ENCODE measurements around the gene SLC25A12. TPM values are rescaled to one million over a fixed set of nuclear protein-coding genes. Genes with fewer than 3 reads are reported as not detected.

The SLC25A12 gene
- polyA plus RNA-seq, 1 donor from 2014 or later, result 122 TPM

DNA sequence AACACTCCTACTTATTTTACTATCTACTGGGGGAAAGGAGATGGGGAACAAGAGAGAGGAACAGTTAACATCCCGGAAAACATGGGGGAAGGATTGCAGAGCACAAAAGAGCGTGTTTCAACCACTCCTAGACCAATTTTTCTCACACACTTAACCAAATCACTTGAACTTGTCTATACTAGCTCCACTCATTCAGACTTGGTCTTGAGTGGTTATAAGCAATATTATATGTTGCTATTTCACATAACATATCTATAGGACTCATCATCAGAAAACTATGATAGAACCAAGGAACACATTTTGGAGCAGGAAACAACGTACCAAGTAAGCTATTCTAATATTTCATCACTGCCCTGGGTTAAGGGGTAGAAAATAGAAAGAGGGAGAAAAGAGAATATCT is 31.5 kb downstream of the SLC25A12 start:
- Histone ChIP-seq H3K4me3 (ENCODE audit: low read length) (no peak overlapping the region), H3K36me3 (ENCODE audit: insufficient read depth, low read length) (no peaks in the 10 kb centered on the region), H3F3A (ENCODE audit: insufficient read depth, low read length, poor library complexity, severe bottlenecking) (no peaks in the 10 kb centered on the region), H3K79me2 (replicated peaks; ENCODE audit: insufficient read depth, low read length) (no peaks in the 10 kb centered on the region), H2AFZ (ENCODE audit: low read depth, low read length) (no peak overlapping the region), H3K9me3 (ENCODE audit: low read length) (no peaks in the 10 kb centered on the region), H3K4me2 (ENCODE audit: low read length) (no peak overlapping the region), H3K9ac (ENCODE audit: low read length) (no peak overlapping the region), H3K27ac (ENCODE audit: low read length) (no peak overlapping the region), H3K9me2 (ENCODE audit: insufficient read depth, low read length) (no peaks in the 10 kb centered on the region), H4K20me1 (ENCODE audit: insufficient read depth) (no peaks in the 10 kb centered on the region), H3K27me3 (ENCODE audit: insufficient read depth, low read depth, low read length) (no peaks in the 10 kb centered on the region)
- TF ChIP-seq POLR2AphosphoS5 (IDR thresholded peaks at IDR 0.05) (no peak), SMC3 (conservative IDR thresholded peaks at IDR 0.05; ENCODE audit: poor library complexity) (no peak), TAF1 (IDR thresholded peaks at IDR 0.05; ENCODE audit: low read depth) (no peak), MXI1 (conservative IDR thresholded peaks at IDR 0.05; ENCODE audit: poor library complexity, severe bottlenecking) (no peak), RAD21 (conservative IDR thresholded peaks at IDR 0.05) (no peak), EZH2 (IDR thresholded peaks at IDR 0.05; ENCODE audit: borderline replicate concordance, insufficient read depth, low read length, poor library complexity, severe bottlenecking) (no peak), EP300 (conservative IDR thresholded peaks at IDR 0.05; ENCODE audit: poor library complexity, severe bottlenecking) (no peak)
- TF ChIP-seq, protein P1, sequence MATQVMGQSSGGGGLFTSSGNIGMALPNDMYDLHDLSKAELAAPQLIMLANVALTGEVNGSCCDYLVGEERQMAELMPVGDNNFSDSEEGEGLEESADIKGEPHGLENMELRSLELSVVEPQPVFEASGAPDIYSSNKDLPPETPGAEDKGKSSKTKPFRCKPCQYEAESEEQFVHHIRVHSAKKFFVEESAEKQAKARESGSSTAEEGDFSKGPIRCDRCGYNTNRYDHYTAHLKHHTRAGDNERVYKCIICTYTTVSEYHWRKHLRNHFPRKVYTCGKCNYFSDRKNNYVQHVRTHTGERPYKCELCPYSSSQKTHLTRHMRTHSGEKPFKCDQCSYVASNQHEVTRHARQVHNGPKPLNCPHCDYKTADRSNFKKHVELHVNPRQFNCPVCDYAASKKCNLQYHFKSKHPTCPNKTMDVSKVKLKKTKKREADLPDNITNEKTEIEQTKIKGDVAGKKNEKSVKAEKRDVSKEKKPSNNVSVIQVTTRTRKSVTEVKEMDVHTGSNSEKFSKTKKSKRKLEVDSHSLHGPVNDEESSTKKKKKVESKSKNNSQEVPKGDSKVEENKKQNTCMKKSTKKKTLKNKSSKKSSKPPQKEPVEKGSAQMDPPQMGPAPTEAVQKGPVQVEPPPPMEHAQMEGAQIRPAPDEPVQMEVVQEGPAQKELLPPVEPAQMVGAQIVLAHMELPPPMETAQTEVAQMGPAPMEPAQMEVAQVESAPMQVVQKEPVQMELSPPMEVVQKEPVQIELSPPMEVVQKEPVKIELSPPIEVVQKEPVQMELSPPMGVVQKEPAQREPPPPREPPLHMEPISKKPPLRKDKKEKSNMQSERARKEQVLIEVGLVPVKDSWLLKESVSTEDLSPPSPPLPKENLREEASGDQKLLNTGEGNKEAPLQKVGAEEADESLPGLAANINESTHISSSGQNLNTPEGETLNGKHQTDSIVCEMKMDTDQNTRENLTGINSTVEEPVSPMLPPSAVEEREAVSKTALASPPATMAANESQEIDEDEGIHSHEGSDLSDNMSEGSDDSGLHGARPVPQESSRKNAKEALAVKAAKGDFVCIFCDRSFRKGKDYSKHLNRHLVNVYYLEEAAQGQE (IDR thresholded peaks at IDR 0.05; ENCODE audit: borderline replicate concordance), result no peak
- TF ChIP-seq, protein P2, sequence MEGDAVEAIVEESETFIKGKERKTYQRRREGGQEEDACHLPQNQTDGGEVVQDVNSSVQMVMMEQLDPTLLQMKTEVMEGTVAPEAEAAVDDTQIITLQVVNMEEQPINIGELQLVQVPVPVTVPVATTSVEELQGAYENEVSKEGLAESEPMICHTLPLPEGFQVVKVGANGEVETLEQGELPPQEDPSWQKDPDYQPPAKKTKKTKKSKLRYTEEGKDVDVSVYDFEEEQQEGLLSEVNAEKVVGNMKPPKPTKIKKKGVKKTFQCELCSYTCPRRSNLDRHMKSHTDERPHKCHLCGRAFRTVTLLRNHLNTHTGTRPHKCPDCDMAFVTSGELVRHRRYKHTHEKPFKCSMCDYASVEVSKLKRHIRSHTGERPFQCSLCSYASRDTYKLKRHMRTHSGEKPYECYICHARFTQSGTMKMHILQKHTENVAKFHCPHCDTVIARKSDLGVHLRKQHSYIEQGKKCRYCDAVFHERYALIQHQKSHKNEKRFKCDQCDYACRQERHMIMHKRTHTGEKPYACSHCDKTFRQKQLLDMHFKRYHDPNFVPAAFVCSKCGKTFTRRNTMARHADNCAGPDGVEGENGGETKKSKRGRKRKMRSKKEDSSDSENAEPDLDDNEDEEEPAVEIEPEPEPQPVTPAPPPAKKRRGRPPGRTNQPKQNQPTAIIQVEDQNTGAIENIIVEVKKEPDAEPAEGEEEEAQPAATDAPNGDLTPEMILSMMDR (IDR thresholded peaks at IDR 0.05; ENCODE audit: poor library complexity, severe bottlenecking), result no peak

GRCh38 chr2:171858397-171858958 is 35.6 kb downstream of the SLC25A12 start:
- Histone ChIP-seq H3K4me2 (ENCODE audit: low read length) (no peak overlapping the region), H2AFZ (ENCODE audit: low read depth, low read length) (no peak overlapping the region), H3K79me2 (replicated peaks; ENCODE audit: insufficient read depth, low read length) (peaks cover 4% of the 10 kb centered on the region), H3K4me3 (ENCODE audit: low read length) (no peak overlapping the region), H4K20me1 (ENCODE audit: insufficient read depth) (no peaks in the 10 kb centered on the region), H3K9me2 (ENCODE audit: insufficient read depth, low read length) (no peaks in the 10 kb centered on the region), H3K9me3 (ENCODE audit: low read length) (no peaks in the 10 kb centered on the region), H3K9ac (ENCODE audit: low read length) (no peak overlapping the region), H3F3A (ENCODE audit: insufficient read depth, low read length, poor library complexity, severe bottlenecking) (no peaks in the 10 kb centered on the region), H3K27ac (ENCODE audit: low read length) (no peak overlapping the region), H3K36me3 (ENCODE audit: insufficient read depth, low read length) (no peaks in the 10 kb centered on the region), H3K27me3 (ENCODE audit: insufficient read depth, low read depth, low read length) (no peaks in the 10 kb centered on the region)
- no peak for TF ChIP-seq POLR2AphosphoS5 (IDR thresholded peaks at IDR 0.05)
- no peak for TF ChIP-seq EP300 (conservative IDR thresholded peaks at IDR 0.05; ENCODE audit: poor library complexity, severe bottlenecking)
- TF ChIP-seq EZH2 (IDR thresholded peaks at IDR 0.05; ENCODE audit: borderline replicate concordance, insufficient read depth, low read length, poor library complexity, severe bottlenecking), result no peak
- no peak for TF ChIP-seq SMC3 (conservative IDR thresholded peaks at IDR 0.05; ENCODE audit: poor library complexity)
- TF ChIP-seq, protein P1 (IDR thresholded peaks at IDR 0.05; ENCODE audit: borderline replicate concordance), result no peak
- no peak for TF ChIP-seq RAD21 (conservative IDR thresholded peaks at IDR 0.05)

All from neural cell (in vitro differentiated cells).